Natural killer cell (primary cell): ENCODE results near the gene CEACAM7. TPM values are rescaled to one million over a fixed set of nuclear protein-coding genes. Genes with fewer than 3 reads are reported as not detected.

ENCODE experiments used
- ATAC-seq, 3 donors: fragments of 150-1000 bp in 2 of 3; fragments of 200-7000 bp in 1 of 3; cut with Tn5 transposase; 1 replicate in 1 of 3; 2 replicates in 2 of 3; pipeline ENCODE4 v1.10.0; 2021; ENCODE audit warnings: mild to moderate bottlenecking in 2 of 3, moderate library complexity in 2 of 3
- DNase-seq, 2 donors: peaks; one replicate each; pipeline versions ENCODE4 v3.0.0 to v3.0.0-alpha.2; 2013 to 2021; ENCODE audit warnings: mixed read lengths in 1 of 2
- H3K27ac ChIP-seq: one replicate; pipeline ENCODE4 v1.5.1; 2013; ENCODE audit warnings: mild to moderate bottlenecking, low read length
- H3K27me3 ChIP-seq: one replicate; pipeline ENCODE4 v1.6.1; 2013; ENCODE audit warnings: low read length; ENCODE audit not compliant: control insufficient read depth, insufficient read depth
- H3K36me3 ChIP-seq: one replicate; pipeline ENCODE4 v1.6.1; 2013; ENCODE audit warnings: low read length; ENCODE audit not compliant: control insufficient read depth, insufficient read depth
- H3K4me1 ChIP-seq: one replicate; pipeline ENCODE4 v1.6.1; 2013; ENCODE audit warnings: low read length; ENCODE audit not compliant: control insufficient read depth, insufficient read depth
- H3K4me3 ChIP-seq: one replicate; pipeline ENCODE4 v1.5.1; 2013; ENCODE audit warnings: low read length
- H3K9me3 ChIP-seq: one replicate; pipeline ENCODE4 v1.6.1; 2013; ENCODE audit warnings: low read length; ENCODE audit not compliant: control insufficient read depth, insufficient read depth
- H3K27ac Mint-ChIP-seq, 2 donors: one replicate each; pipeline ENCODE4 v1.8.0; 2022; ENCODE audit warnings: mild to moderate bottlenecking in 2 of 2, mixed read lengths in 2 of 2, moderate library complexity in 1 of 2
- H3K27me3 Mint-ChIP-seq, 2 donors: one replicate each; pipeline ENCODE4 v1.8.0; 2022; ENCODE audit warnings: low read depth in 2 of 2, mixed read lengths in 2 of 2
- H3K36me3 Mint-ChIP-seq: one replicate; pipeline ENCODE4 v1.8.0; 2022; ENCODE audit warnings: mixed read lengths
- H3K4me1 Mint-ChIP-seq, 2 donors: one replicate each; pipeline ENCODE4 v1.8.0; 2022; ENCODE audit warnings: mixed read lengths in 2 of 2
- H3K4me3 Mint-ChIP-seq: one replicate; pipeline ENCODE4 v1.8.0; 2022; ENCODE audit warnings: mild to moderate bottlenecking, moderate library complexity, mixed read lengths
- H3K9me3 Mint-ChIP-seq, 2 donors: one replicate each; pipeline ENCODE4 v1.8.0; 2022; ENCODE audit warnings: mixed read lengths in 2 of 2
- WGBS: methylation state at CpG from one replicate; pipeline ENCODE4 v1.1.7; 2013; ENCODE audit warnings: missing lambda C conversion rate; ENCODE audit not compliant: insufficient coverage; 5-methylcytosine and 5-hydroxymethylcytosine counted together
- intact Hi-C: fragments of 100-400 bp; cut with micrococcal nuclease; formaldehyde crosslinking; loops from one replicate; pipeline ENCODE4 v1.14.2; 2022
- total RNA-seq, 4 donors: library from RNA; stranded (reverse); fragments of 120-200 nt in 1 of 4; gene quantifications; one replicate each; pipeline versions ENCODE4 v1.2.3 to v1.2.4, GENCODE V29; 2013 to 2022
- TF ChIP-seq, protein P1 (sequence below): fragments of 200-600 bp; IDR thresholded peaks from one replicate; pipeline ENCODE4 v1.8.0; 2022; ENCODE audit warnings: antibody characterized with exemption

CEACAM7 gene
- total RNA-seq, 3 donors from 2014 or later (not counting 1 experiment from before 2014, with no cell fraction given): not detected

GRCh38 chr19:41682437-41682836, 5.6 kb downstream of the CEACAM7 start:
- H3K27ac ChIP-seq: no peak overlapping the region
- H3K9me3 Mint-ChIP-seq: no peaks in the 10 kb centered on the region
- TF ChIP-seq, protein P1, sequence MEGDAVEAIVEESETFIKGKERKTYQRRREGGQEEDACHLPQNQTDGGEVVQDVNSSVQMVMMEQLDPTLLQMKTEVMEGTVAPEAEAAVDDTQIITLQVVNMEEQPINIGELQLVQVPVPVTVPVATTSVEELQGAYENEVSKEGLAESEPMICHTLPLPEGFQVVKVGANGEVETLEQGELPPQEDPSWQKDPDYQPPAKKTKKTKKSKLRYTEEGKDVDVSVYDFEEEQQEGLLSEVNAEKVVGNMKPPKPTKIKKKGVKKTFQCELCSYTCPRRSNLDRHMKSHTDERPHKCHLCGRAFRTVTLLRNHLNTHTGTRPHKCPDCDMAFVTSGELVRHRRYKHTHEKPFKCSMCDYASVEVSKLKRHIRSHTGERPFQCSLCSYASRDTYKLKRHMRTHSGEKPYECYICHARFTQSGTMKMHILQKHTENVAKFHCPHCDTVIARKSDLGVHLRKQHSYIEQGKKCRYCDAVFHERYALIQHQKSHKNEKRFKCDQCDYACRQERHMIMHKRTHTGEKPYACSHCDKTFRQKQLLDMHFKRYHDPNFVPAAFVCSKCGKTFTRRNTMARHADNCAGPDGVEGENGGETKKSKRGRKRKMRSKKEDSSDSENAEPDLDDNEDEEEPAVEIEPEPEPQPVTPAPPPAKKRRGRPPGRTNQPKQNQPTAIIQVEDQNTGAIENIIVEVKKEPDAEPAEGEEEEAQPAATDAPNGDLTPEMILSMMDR: no peak
- H3K4me1 Mint-ChIP-seq: no peaks in the 10 kb centered on the region
- no peak overlapping the region for H3K4me3 ChIP-seq
- H3K27me3 ChIP-seq: no peaks in the 10 kb centered on the region
- no peaks in the 10 kb centered on the region for H3K9me3 ChIP-seq
- DNase-seq: no peak
- H3K36me3 ChIP-seq: no peaks in the 10 kb centered on the region
- H3K4me3 Mint-ChIP-seq: no peak overlapping the region
- no peak overlapping the region for H3K27ac Mint-ChIP-seq
- H3K36me3 Mint-ChIP-seq: no peaks in the 10 kb centered on the region
- no peaks in the 10 kb centered on the region for H3K4me1 ChIP-seq
- WGBS: 63% methylated on average over 6 of the region's 6 CpGs
- peaks cover 11 to 34% of the 10 kb centered on the region in 2 donors for H3K27me3 Mint-ChIP-seq
- ATAC-seq: no peak
- intact Hi-C loops: no loop called here

GRCh38 chr19:41671486-41671885, 16.6 kb downstream of the CEACAM7 start:
- WGBS: 74% methylated on average over 5 of the region's 5 CpGs

GRCh38 chr19:41670755-41671154, 17.3 kb downstream of the CEACAM7 start:
- Mint-ChIP-seq H3K4me1 (no peaks in the 10 kb centered on the region), H3K27me3 (peaks cover 45 to 74% of the 10 kb centered on the region in 2 donors), H3K9me3 (peaks cover 0 to 2% of the 10 kb centered on the region in 2 donors), H3K36me3 (peaks cover 8% of the 10 kb centered on the region), H3K4me3 (no peak overlapping the region), H3K27ac (no peak overlapping the region)
- Histone ChIP-seq H3K4me3 (no peak overlapping the region), H3K36me3 (no peaks in the 10 kb centered on the region), H3K27ac (no peak overlapping the region), H3K27me3 (peaks cover 18% of the 10 kb centered on the region), H3K4me1 (no peaks in the 10 kb centered on the region), H3K9me3 (peaks cover 7% of the 10 kb centered on the region)
- intact Hi-C loops: no loop called here
- ATAC-seq (no peak), DNase-seq (no peak)
- TF ChIP-seq, protein P1: no peak

More at GRCh38 chr19:41671486-41671885, 16.6 kb downstream of the CEACAM7 start:
- Mint-ChIP-seq H3K4me3 (no peak overlapping the region), H3K4me1 (no peaks in the 10 kb centered on the region), H3K36me3 (peaks cover 8% of the 10 kb centered on the region), H3K27me3 (peaks cover 46 to 81% of the 10 kb centered on the region in 2 donors), H3K9me3 (peaks cover 0 to 2% of the 10 kb centered on the region in 2 donors), H3K27ac (no peak overlapping the region)
- H3K4me1 ChIP-seq: no peaks in the 10 kb centered on the region
- no peak overlapping the region for H3K27ac ChIP-seq
- no peaks in the 10 kb centered on the region for H3K9me3 ChIP-seq
- intact Hi-C loops: no loop called here
- no peaks in the 10 kb centered on the region for H3K36me3 ChIP-seq
- ATAC-seq (no peak), DNase-seq (no peak)
- no peak overlapping the region for H3K4me3 ChIP-seq
- TF ChIP-seq, protein P1: no peak
- H3K27me3 ChIP-seq: peaks cover 21% of the 10 kb centered on the region

DNA sequence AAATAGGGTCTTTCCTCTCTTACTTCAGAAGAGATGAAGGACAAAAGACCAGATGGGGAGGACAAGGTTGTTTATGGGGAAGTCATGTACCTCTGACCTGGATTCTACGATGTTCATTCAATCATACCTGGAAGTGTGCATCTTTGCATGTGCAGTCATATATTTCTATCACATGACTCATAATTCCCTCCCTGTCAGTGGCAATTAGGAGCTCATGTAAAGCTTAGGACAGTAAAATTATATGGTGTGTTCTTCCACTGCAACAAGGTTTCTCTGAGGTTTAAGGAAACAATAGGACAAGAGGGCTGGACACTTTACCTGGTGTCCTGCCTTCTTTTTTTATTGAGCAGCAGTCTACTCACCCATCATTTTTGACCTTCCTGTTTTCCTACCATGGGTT, 19.8 kb downstream of the CEACAM7 start:
- Histone ChIP-seq H3K27ac (no peak overlapping the region), H3K9me3 (peaks cover 8% of the 10 kb centered on the region), H3K27me3 (peaks cover 15% of the 10 kb centered on the region), H3K4me1 (no peaks in the 10 kb centered on the region), H3K4me3 (no peak overlapping the region), H3K36me3 (no peaks in the 10 kb centered on the region)
- intact Hi-C loops: no loop called here
- H3K27ac Mint-ChIP-seq: no peak overlapping the region
- H3K27me3 Mint-ChIP-seq: peaks cover 43 to 71% of the 10 kb centered on the region in 2 donors
- WGBS: no CpG with 5 or more reads among the region's 1 CpG
- no peak for ATAC-seq
- no peak for DNase-seq
- peaks cover 18% of the 10 kb centered on the region for H3K36me3 Mint-ChIP-seq
- TF ChIP-seq, protein P1: no peak
- H3K9me3 Mint-ChIP-seq: peaks cover 5 to 6% of the 10 kb centered on the region in 2 donors
- H3K4me3 Mint-ChIP-seq: no peak overlapping the region
- no peaks in the 10 kb centered on the region for H3K4me1 Mint-ChIP-seq
